HEK293 (cell line): ENCODE measurements around the gene CALHM1.
A peak's percentile ranks its signal among the peaks of the same experiment; 100 is the strongest.

Experiments
- CTCF ChIP-seq: fragments of 450-650 bp; formaldehyde crosslinking; IDR thresholded peaks from 2 replicates; pipeline ENCODE4 v1.5.1; 2016; ENCODE audit warnings: missing biosample characterization, missing genetic modification characterization
- EGR2 ChIP-seq: fragments of 450-650 bp; formaldehyde crosslinking; IDR thresholded peaks from 2 replicates; pipeline ENCODE4 v1.5.1; 2016; ENCODE audit warnings: low read depth, missing biosample characterization, missing genetic modification characterization
- HOXA7 ChIP-seq: sonication (generic); formaldehyde crosslinking; IDR thresholded peaks from 2 replicates; pipeline ENCODE4 v1.8.1; 2022; ENCODE audit warnings: missing genetic modification reagents, borderline replicate concordance
- PATZ1 ChIP-seq: fragments of 450-650 bp; formaldehyde crosslinking; IDR thresholded peaks from 2 replicates; pipeline ENCODE4 v1.5.1; 2016; ENCODE audit warnings: missing biosample characterization, missing genetic modification characterization
- PBX3 ChIP-seq: sonication (generic); formaldehyde crosslinking; IDR thresholded peaks from 2 replicates; pipeline ENCODE4 v1.8.1; 2022; ENCODE audit warnings: mild to moderate bottlenecking, moderate library complexity, missing genetic modification reagents
- SCRT1 ChIP-seq: fragments of 450-650 bp; formaldehyde crosslinking; IDR thresholded peaks from 2 replicates; pipeline ENCODE4 v1.5.1; 2016; ENCODE audit warnings: missing biosample characterization, missing genetic modification characterization, borderline replicate concordance
- TCF7L2 ChIP-seq: IDR thresholded peaks from 2 replicates; pipeline ENCODE4 v1.6.1; 2011; ENCODE audit warnings: low read depth, mild to moderate bottlenecking, inconsistent platforms, low read length, moderate library complexity, borderline replicate concordance
- ZFP37 ChIP-seq: fragments of 450-650 bp; formaldehyde crosslinking; IDR thresholded peaks from 2 replicates; pipeline ENCODE4 v1.5.1; 2016; ENCODE audit warnings: missing biosample characterization, missing genetic modification characterization
- ZNF121 ChIP-seq: fragments of 450-650 bp; formaldehyde crosslinking; IDR thresholded peaks from 2 replicates; pipeline ENCODE4 v1.5.1; 2016; ENCODE audit warnings: missing biosample characterization, missing genetic modification characterization
- ZNF148 ChIP-seq: fragments of 450-650 bp; formaldehyde crosslinking; IDR thresholded peaks from 2 replicates; pipeline ENCODE4 v1.5.0; 2017; ENCODE audit warnings: missing biosample characterization, missing genetic modification characterization, borderline replicate concordance
- ZNF174 ChIP-seq: fragments of 450-650 bp; formaldehyde crosslinking; IDR thresholded peaks from 2 replicates; pipeline ENCODE4 v1.5.0; 2017; ENCODE audit warnings: missing biosample characterization, mild to moderate bottlenecking, missing genetic modification characterization

DNA sequence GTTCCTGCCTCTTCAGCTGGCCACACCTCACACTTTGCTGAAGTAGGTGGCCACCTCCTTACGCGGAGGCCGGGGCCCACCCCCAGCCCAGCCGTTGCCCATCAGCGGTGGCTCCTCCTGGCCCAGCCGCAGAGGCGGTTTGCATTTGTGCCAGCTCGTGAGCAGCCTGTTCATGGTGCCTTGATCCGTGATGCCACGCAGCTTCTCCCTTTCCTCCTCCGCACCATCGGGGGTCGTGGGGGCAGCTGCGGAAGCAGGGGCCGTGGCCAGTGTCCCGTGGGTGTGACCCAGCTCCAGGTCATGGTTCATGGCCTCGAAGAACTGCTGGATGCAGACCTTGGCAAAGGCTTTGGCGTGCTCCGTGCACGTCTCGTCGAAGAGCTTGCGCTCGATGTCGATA, 3.5 kb downstream of the CALHM1 start:
- no peak for TF ChIP-seq HOXA7
- TF ChIP-seq ZNF174 = no peak
- no peak for TF ChIP-seq PATZ1
- no peak for TF ChIP-seq PBX3 (CRISPR knock-in tag)
- TF ChIP-seq TCF7L2 = no peak
- no peak for TF ChIP-seq ZNF148 (tag by site-specific recombination)
- TF ChIP-seq ZFP37 (tag by site-specific recombination) = no peak
- no peak for TF ChIP-seq CTCF
- no peak for TF ChIP-seq ZNF121 (tag by site-specific recombination)
- TF ChIP-seq SCRT1 (tag by site-specific recombination) = no peak
- peak; percentile 44; the same call in 1 of the 2 replicates for TF ChIP-seq EGR2 (tag by site-specific recombination)
